Right lobe of liver (tissue), 6 donors: ENCODE data around the gene TUBB8. TPM values are rescaled to one million over a fixed set of nuclear protein-coding genes. Genes with fewer than 3 reads are reported as not detected.
A peak's percentile ranks its signal among the peaks of the same experiment; 100 is the strongest.

Source experiments
- ATAC-seq, 4 donors: fragments of 200-7000 bp; cut with Tn5 transposase; one replicate each; pipeline ENCODE4 v1.9.1; 2020; ENCODE audit warnings: mild to moderate bottlenecking in 4 of 4, moderate library complexity in 4 of 4
- DNase-seq, 3 donors: peaks; one replicate each; pipeline ENCODE4 v3.0.0-alpha.2; 2020
- H3K27ac ChIP-seq, 3 donors: fragments of 200-600 bp; one replicate each; pipeline ENCODE4 v1.8.0; 2022
- H3K27me3 ChIP-seq, 2 donors: fragments of 200-600 bp; one replicate each; pipeline ENCODE4 v1.8.0; 2022
- H3K36me3 ChIP-seq, 4 donors: fragments of 200-600 bp; sonication (generic) in 1 of 4; one replicate each; pipeline versions ENCODE4 v1.5.1 to v1.8.0; 2017 to 2022; ENCODE audit warnings: control low read depth in 1 of 4
- H3K4me1 ChIP-seq, 4 donors: fragments of 200-600 bp; sonication (generic) in 1 of 4; one replicate each; pipeline versions ENCODE4 v1.5.1 to v1.8.0; 2017 to 2022; ENCODE audit warnings: control low read depth in 1 of 4
- H3K4me3 ChIP-seq, 3 donors: fragments of 200-600 bp; one replicate each; pipeline ENCODE4 v1.8.0; 2022
- H3K9me3 ChIP-seq, 4 donors: fragments of 200-600 bp; sonication (generic) in 1 of 4; one replicate each; pipeline versions ENCODE4 v1.5.1 to v1.8.0; 2017 to 2022; ENCODE audit warnings: control low read depth in 1 of 4
- CTCF ChIP-seq, 4 donors: fragments of 200-600 bp in 3 of 4; fragments of 450-650 bp in 1 of 4; IDR thresholded peaks; one replicate each; pipeline versions ENCODE4 v1.5.1 to v1.8.0; 2016 to 2022; ENCODE audit warnings: antibody characterized with exemption in 4 of 4, mild to moderate bottlenecking in 2 of 4
- POLR2A ChIP-seq: fragments of 450-650 bp; IDR thresholded peaks from one replicate; pipeline ENCODE4 v1.6.1; 2017; ENCODE audit warnings: antibody characterized with exemption, mild to moderate bottlenecking
- WGBS: methylation state at CpG from one replicate; pipeline ENCODE4 v1.1.6; 2018; ENCODE audit warnings: low coverage, low lambda C conversion rate; ENCODE audit not compliant: insufficient coverage; ENCODE audit errors: missing lambda C conversion rate; 5-methylcytosine and 5-hydroxymethylcytosine counted together
- intact Hi-C, 2 donors: fragments of 100-400 bp; cut with DNase I; formaldehyde crosslinking; loops; one replicate each; pipeline versions ENCODE4 v1.11.2 to v1.14.1; 2022
- long read RNA-seq: library from polyadenylated mRNA; unstranded; transcript quantifications from one replicate; pipeline ENCODE4 v2.0.0, GENCODE V29; 2019
- total RNA-seq, 6 experiments: library from RNA; depleted of rRNA in 2 of 6; stranded (reverse); fragments of >200 nt in 2 of 6; fragmentation: NEBNext Ultra II Directional in 3 of 6; extraction: Animal tissue kit (Norgen Biotek cat#: 25700) in 3 of 6; gene quantifications; one replicate each; pipeline versions ENCODE4 v1.1.0 to v1.2.4, GENCODE V29; 2016 to 2023
- donor health status: DM: no; HTN: yes; CAD: no.
- donor health status: DM: no; HTN: no; CAD: no.
- donor health status: DM: no; HTN: no; CAD: no.
- donor health status: DM: no; HTN: yes; CAD: no.
- donor health status: DM: no; HTN: yes; CAD: no.

Gene TUBB8
- total RNA-seq, result not detected
- long read RNA-seq, result 0 reads

- intact Hi-C loops, result no loop called here
- WGBS, result 33% methylated on average over 3 of the region's 34 CpGs
- H3K9me3 ChIP-seq, result no peaks in the 10 kb centered on the region
These were observed at the start of gene TUBB8 for GRCh38 chr10:48996-49395. Gene TUBB8, minus strand, starts transcription at chr10:49296. Its CDS starts 58 bp downstream, at chr10:49238.

GRCh38 chr10:96466-96865 lies 47.4 kb upstream of the TUBB8 start:
- DNase-seq (no peak), ATAC-seq (no peak)
- WGBS, result 0% methylated on average over 1 of the region's 1 CpG
- intact Hi-C loops, result no loop called here
- TF ChIP-seq POLR2A (no peak), CTCF (IDR thresholded peaks at IDR 0.05) (no peak)
- Histone ChIP-seq H3K27ac (no peak overlapping the region), H3K27me3 (no peaks in the 10 kb centered on the region), H3K36me3 (no peaks in the 10 kb centered on the region), H3K4me3 (no peak overlapping the region), H3K9me3 (peaks cover 0 to 8% (median 0%) of the 10 kb centered on the region in 4 donors), H3K4me1 (no peaks in the 10 kb centered on the region)

More at GRCh38 chr10:48996-49395, at the start of gene TUBB8:
- Histone ChIP-seq H3K4me3 (no peak within 1 kb of the TSS), H3K27ac (no peak within 1 kb of the TSS), H3K4me1 (no peaks in the 10 kb centered on the region), H3K36me3 (no peaks in the 10 kb centered on the region), H3K27me3 (no peaks in the 10 kb centered on the region)
- DNase-seq (peak in 1 of 3 donors; percentile 48), ATAC-seq (no peak)
- TF ChIP-seq POLR2A (no peak), CTCF (IDR thresholded peaks at IDR 0.05) (no peak)

- Histone ChIP-seq H3K27me3 (no peaks in the 10 kb centered on the region), H3K4me1 (no peaks in the 10 kb centered on the region), H3K27ac (no peak overlapping the region), H3K36me3 (no peaks in the 10 kb centered on the region), H3K9me3 (peaks cover 0 to 8% (median 0%) of the 10 kb centered on the region in 4 donors), H3K4me3 (no peak overlapping the region)
- DNase-seq (no peak), ATAC-seq (no peak)
- WGBS, result 50% methylated on average over 2 of the region's 2 CpGs
- TF ChIP-seq POLR2A (no peak), CTCF (IDR thresholded peaks at IDR 0.05) (no peak)
- intact Hi-C loops, result no loop called here
These were observed 46.4 kb upstream of the TUBB8 start for GRCh38 chr10:95356-96115.

- Histone ChIP-seq H3K36me3 (no peaks in the 10 kb centered on the region), H3K4me3 (no peak overlapping the region), H3K27me3 (no peaks in the 10 kb centered on the region), H3K4me1 (no peaks in the 10 kb centered on the region), H3K9me3 (peaks cover 0 to 8% (median 0%) of the 10 kb centered on the region in 4 donors), H3K27ac (no peak overlapping the region)
- ATAC-seq (no peak), DNase-seq (no peak)
- WGBS, result 29% methylated on average over 1 of the region's 1 CpG
- TF ChIP-seq CTCF (IDR thresholded peaks at IDR 0.05) (no peak), POLR2A (no peak)
- intact Hi-C loops, result no loop called here
These were observed 45.5 kb upstream of the TUBB8 start for GRCh38 chr10:94613-95012.
